Nephron (organoid): ENCODE results near the gene CD44.

Source experiments
- H3K27ac Mint-ChIP-seq, 3 experiments: 2 replicates each; pipeline ENCODE4 v1.8.0; 2020; ENCODE audit warnings: mixed read lengths in 3 of 3, mild to moderate bottlenecking in 2 of 3, moderate library complexity in 1 of 3
- H3K27me3 Mint-ChIP-seq: 2 replicates; pipeline ENCODE4 v1.8.0; 2021; ENCODE audit warnings: low read depth, mild to moderate bottlenecking, moderate library complexity, mixed read lengths
- H3K36me3 Mint-ChIP-seq: 2 replicates; pipeline ENCODE4 v1.8.0; 2020; ENCODE audit warnings: low read depth, mixed read lengths
- H3K4me1 Mint-ChIP-seq: 2 replicates; pipeline ENCODE4 v1.8.0; 2020; ENCODE audit warnings: mixed read lengths
- H3K4me3 Mint-ChIP-seq, 3 experiments: 2 replicates each; pipeline ENCODE4 v1.8.0; 2020; ENCODE audit warnings: mild to moderate bottlenecking in 3 of 3, mixed read lengths in 3 of 3, moderate library complexity in 2 of 3
- H3K9me3 Mint-ChIP-seq: 2 replicates; pipeline ENCODE4 v1.8.0; 2020; ENCODE audit warnings: mixed read lengths
- CTCF ChIP-seq, 3 experiments: fragments of 200-600 bp; sonication (generic); IDR thresholded peaks; one replicate each; pipeline ENCODE4 v1.5.0; 2021; ENCODE audit warnings: antibody characterized with exemption in 3 of 3; ENCODE audit not compliant: unreplicated experiment in 3 of 3

CD44 gene

GRCh38 chr11:35173616-35174566 is 34.9 kb downstream of the CD44 start:
- no peak overlapping the region for H3K4me3 Mint-ChIP-seq
- no peak overlapping the region for H3K27ac Mint-ChIP-seq
- no peak for TF ChIP-seq CTCF (IDR thresholded peaks at IDR 0.05; ENCODE audit: unreplicated experiment in 3 of 3)
- H3K36me3 Mint-ChIP-seq: no peaks in the 10 kb centered on the region
- H3K4me1 Mint-ChIP-seq: peaks cover 28% of the 10 kb centered on the region
- peaks cover 6% of the 10 kb centered on the region for H3K27me3 Mint-ChIP-seq
- H3K9me3 Mint-ChIP-seq: no peaks in the 10 kb centered on the region

GRCh38 chr11:35174666-35175065 is 35.7 kb downstream of the CD44 start:
- Mint-ChIP-seq H3K36me3 (no peaks in the 10 kb centered on the region), H3K4me3 (no peak overlapping the region), H3K4me1 (peaks cover 31% of the 10 kb centered on the region), H3K9me3 (no peaks in the 10 kb centered on the region), H3K27me3 (no peaks in the 10 kb centered on the region), H3K27ac (no peak overlapping the region)
- TF ChIP-seq CTCF (IDR thresholded peaks at IDR 0.05; ENCODE audit: unreplicated experiment in 3 of 3): no peak

- Mint-ChIP-seq H3K4me1 (peaks cover 37% of the 10 kb centered on the region), H3K27ac (peak overlapping the region in 1 of 3 experiments; percentile 27), H3K9me3 (no peaks in the 10 kb centered on the region), H3K4me3 (no peak overlapping the region), H3K27me3 (no peaks in the 10 kb centered on the region), H3K36me3 (no peaks in the 10 kb centered on the region)
- no peak for TF ChIP-seq CTCF (IDR thresholded peaks at IDR 0.05; ENCODE audit: unreplicated experiment in 3 of 3)
These were observed 38.4 kb downstream of the CD44 start for GRCh38 chr11:35177370-35177769.

- Mint-ChIP-seq H3K27me3 (no peaks in the 10 kb centered on the region), H3K4me1 (peaks cover 46% of the 10 kb centered on the region), H3K4me3 (no peak overlapping the region), H3K36me3 (no peaks in the 10 kb centered on the region), H3K27ac (no peak overlapping the region), H3K9me3 (no peaks in the 10 kb centered on the region)
- no peak for TF ChIP-seq CTCF (IDR thresholded peaks at IDR 0.05; ENCODE audit: unreplicated experiment in 3 of 3)
These were observed 39.3 kb downstream of the CD44 start for GRCh38 chr11:35178067-35178805.

GRCh38 chr11:35178873-35179272 is 39.9 kb downstream of the CD44 start:
- Mint-ChIP-seq H3K9me3 (no peaks in the 10 kb centered on the region), H3K4me3 (no peak overlapping the region), H3K36me3 (no peaks in the 10 kb centered on the region), H3K4me1 (peaks cover 52% of the 10 kb centered on the region), H3K27me3 (no peaks in the 10 kb centered on the region), H3K27ac (peak overlapping the region in 1 of 3 experiments; percentile 63)
- TF ChIP-seq CTCF (IDR thresholded peaks at IDR 0.05; ENCODE audit: unreplicated experiment in 3 of 3): no peak
